Activated CD8-positive, alpha-beta memory T cell treated with anti-CD3 and anti-CD28 coated beads for 24 hours (primary cell): Measurements from ENCODE around the gene ELK4.

Source experiments
- DNase-seq: peaks from one replicate; pipeline ENCODE4 v3.0.0-alpha.2; 2020

The ELK4 gene

DNA sequence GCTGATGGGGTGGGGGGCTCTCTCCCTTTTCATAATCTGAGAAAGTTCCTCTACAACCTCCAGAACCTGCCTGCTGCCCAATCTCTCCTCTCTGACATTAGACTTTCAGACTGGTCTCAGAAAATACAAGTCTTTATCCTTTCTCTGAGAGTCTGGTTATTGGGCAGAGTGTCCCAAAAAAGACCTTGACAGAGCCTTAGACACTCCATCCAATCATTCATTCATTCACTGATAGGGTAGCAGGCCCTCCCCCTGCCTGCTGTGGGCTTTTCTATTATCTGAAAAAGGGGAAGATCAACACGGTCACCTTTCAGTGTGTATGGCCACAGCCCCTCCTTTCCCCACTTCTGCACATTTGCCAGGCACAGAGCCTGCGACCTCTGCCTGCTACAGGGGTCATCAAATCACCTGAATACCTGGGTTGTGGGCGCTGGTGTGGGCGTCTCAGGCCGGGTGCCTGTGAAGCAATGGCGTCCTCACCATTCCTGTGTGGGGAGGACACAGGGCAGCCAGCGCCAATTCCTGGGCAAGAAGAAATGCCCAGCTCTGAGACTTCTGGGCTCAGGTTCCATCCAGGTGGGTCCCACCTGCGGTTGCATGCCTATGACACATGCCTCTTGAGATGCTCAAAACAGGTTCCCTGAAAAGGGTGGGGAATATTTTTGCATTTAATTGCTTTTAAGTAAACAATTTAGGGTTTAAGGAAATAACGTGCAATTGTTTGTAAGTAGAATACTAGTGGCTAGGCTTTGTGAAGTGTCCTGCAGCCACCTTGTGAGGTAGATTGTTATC is 52.8 kb downstream of the ELK4 start:
- peak; percentile 30 for DNase-seq

DNA sequence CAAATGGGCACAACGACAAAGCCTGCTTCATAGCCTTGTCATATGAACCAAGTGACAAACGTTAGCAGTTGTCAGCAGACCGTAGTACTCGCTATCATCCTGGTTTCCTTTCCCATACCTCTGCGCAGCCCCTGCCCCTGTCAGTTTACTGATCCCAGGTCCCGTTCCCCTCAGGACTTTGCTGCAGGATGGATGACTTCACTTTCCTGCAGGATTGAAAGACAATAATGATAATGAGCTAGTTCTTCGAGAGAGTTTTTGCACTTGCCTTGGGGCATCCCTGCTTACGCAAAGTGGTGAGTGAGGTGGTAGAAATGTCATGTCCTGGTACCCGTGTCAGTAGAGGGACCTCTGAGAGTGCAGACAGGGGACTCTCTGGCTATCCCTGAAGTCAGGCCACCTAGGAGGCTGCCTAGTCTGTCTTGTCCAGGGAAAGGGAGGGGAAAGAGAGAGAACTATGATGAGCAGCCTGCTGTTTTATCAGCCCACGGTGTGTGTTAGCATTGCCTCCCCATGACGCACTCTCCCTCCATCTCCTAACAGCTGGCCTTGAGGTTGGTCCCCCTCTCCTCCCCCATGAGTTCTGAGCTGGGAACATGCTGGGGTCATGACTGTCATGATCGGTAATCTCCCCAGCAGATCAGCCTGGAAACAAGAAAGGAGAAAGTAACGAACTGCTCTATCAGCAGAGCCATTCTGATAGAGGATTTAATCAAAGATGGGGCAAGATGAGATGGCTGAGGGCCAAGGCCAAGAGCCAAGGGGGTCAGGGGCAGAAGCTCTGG is 53.7 kb downstream of the ELK4 start:
- DNase-seq: peak; percentile 37

DNA sequence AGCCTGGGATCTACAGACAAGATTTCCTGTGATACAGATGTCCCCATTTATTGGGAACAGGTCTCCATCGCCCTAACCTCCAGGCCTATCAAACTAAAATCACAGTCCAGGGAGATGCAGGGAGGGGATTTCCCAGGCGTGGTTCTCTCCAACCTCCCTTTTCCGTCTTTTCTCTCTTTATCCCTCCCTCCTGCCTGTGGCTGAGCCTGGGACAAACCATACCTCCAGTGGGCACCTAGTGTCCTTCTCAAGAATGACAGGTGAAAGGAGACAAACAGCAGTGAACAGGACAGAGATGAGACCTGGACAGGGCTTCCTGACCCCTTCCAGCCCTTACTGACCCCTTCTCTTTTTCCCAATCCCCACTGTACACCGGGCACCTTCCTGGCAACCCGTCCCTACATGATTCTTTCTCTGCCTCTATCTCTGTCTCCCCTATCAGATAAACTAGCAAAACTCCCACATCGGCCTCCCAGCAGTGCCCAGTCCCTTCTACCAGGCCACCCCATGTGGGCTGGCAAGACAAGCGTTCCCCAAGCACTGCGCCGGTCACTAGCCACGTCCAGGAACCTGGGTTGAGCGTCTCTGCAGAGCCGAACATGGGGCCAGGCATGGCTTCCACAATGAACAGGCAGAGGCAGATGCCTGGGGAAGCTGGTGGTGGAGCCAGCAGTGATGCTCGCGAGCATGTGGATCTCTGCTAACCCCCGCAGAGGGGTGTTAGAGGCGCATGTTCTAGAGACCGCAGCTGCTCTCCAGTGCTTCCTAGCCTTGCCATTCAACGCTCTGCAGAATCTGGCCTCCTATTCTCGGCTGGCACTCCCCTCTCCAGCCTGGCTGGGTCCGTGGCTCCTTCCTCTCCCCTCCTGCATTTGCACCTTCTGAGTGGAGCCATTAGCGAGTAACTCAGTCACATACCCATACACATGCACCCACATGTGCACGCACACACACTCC is 54.7 kb downstream of the ELK4 start:
- DNase-seq: peak; percentile 40

DNA sequence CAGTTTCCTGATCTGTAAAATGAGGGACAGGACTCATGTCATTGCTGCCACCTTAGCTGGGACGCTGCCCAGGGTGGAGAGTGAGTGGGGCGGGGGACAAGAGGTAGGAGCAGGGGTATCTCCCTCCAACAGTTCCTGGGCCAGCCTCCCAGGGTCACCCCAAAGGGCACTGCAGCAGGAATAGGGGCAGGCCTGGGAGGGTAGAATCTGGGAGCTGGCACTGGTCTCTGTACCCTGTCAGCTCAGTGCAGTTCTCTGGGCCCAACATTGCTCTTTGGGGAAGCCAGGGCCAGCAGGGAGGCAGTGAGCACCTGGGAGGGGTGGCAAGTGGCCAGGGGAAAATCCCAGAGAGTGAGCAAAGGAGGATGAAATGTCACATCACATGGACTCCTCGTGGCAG is 55.8 kb downstream of the ELK4 start:
- peak; percentile 48 for DNase-seq

DNA sequence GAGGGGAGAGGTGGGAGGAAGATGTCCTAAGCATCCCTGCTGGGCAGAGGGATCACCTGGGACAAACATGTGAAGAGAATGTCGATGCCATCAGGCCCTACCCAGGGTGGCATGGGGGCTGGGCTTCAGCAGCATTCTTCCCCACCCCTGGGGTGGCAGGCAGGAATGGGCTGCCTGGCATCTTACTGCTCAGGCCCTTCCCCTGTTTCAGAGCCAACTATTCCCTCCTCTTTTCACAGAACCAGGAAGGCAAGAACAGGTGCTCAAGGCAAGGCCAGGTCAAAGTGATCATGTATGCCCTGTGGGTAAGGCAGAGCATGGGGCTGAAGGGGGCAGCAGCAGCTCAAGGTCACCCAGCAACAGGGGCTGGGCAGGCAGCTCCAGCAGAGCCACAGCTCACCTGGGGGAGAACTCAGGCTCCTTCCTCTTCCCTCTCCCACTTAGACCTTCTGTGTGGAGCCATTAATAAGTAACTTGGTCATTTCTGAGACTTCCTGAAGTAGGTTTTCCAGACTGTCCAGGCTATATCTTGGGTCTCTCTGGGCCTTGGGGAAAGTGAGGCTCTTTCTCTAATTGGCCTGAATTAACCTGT is 56.4 kb downstream of the ELK4 start:
- peak; percentile 35 for DNase-seq

DNA sequence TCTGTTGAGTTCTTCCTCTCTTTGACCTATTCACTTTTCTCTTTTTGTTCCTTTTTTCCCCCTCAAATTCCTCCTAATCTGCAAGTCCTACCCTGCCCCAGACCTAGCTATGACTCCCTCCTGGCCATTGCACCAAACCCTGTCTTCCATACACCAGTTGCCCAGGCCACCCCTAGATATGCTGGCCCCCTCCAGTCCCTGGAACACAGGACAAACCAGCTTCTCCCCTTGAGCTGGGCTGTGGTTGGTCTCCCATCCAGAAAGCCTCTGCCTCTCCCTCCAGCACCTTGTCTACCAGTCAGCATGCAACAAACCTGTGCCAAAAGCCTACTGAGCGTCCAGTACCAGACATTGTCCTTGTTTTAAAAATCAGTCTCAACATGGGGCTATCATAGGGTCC is 59.4 kb downstream of the ELK4 start:
- peak; percentile 33 for DNase-seq

DNA sequence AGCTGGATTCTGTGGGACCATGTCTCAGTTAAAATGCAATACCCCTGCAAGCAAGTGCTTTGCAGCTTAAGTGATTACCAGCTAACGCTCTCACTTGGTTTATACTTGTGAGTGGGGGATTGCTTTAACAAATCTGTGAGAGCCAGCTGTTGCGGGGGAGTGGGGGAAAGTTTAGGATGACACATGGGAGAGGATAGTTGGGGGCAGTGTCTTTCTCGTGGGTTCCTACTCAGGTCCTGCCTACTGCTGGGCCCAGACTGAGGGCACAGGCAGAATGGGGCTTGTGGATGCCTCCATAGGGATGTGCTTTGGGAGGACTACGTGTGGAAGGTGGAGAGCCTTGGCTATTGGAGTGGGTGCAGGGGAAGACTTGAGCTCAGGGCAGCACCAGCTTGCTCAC is 60.1 kb downstream of the ELK4 start:
- DNase-seq: peak; percentile 33

DNA sequence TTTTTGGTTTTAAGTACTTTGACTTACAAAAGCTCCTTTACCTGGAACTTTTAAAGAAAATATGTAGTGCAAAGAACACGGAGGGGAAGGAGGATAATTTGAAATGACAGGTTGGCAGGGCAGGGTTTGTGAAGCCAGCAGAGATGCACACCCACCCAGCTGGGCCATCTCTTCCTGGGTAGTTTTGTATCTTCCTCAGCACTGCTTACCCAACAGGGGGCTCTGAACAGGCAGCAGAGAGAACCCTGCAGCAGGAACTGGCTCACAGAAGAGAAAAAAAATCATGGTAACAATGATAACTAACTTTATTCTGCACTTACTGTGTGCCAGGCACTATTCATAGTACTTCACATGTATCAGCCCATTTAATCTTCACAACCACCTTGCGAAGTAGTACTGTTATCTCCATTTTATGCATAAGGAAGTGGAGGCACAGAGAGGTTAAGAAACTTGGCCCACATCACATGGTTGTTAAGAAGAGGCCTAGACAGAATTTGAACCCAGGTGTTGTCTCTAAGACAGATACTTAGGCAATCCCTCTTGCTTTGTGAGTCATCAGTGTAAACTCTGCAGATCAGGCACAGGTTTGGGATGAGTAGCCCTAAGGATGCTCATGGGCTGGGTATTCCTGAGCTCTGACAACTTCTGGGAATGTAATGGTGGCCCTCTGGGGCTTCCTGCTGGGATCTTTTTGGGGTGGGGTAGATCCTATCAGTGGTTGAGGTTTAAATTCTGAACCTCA is 60.8 kb downstream of the ELK4 start:
- DNase-seq: peak; percentile 32

DNA sequence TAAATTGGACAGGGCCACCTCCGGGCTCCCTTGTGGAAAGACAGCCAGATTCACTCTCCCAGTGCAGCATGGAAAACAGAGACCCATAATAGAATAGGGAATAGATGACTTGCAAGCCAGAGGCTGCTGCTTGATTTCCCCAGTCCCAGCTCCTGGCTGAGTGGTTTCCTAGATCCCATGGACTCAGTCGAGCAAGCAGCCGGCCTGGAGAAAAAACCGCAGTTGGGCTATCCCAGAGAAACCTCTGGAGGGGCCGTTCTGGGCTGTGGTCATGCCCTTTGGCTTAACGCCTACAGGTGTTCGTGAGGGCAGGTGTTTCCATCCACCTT is 61.7 kb downstream of the ELK4 start:
- no peak for DNase-seq

DNA sequence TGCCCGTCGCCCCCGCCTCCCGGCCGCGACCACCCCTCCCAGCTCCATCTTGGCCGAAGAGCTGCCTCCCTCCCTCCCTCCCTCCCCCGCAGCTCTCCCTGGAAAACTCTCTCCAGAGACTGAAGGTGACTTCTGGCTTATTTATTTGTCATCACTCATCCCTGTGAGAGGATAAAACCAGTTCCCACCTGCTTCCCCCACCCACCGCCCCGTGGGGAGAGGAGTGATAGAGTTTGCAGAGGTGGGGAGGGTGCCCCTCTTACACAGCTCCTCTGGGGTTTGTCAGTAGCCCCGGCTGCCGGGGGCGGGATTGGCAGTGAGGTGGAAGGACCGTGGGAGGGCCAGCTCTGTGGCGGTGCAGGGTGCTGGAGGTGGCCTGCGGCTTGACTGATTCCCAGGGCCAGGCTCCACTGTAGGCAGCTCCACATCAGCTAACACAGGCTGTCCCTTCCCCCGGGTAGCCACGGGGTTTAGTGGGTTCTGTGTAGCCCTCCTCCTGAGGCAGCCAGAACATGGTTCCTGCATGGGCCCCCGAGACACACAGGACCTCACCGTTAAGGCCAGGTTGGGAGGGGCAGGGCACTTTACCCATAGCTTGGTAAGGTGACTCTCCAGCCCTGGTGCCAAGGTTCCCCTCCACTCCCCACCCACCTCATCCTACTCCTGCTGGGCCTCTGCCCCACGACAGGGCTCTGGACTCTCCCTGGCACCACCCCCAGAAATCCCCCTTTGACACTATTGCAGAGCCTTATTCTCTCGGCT is 62.2 kb downstream of the ELK4 start:
- peak; percentile 56 for DNase-seq

DNA sequence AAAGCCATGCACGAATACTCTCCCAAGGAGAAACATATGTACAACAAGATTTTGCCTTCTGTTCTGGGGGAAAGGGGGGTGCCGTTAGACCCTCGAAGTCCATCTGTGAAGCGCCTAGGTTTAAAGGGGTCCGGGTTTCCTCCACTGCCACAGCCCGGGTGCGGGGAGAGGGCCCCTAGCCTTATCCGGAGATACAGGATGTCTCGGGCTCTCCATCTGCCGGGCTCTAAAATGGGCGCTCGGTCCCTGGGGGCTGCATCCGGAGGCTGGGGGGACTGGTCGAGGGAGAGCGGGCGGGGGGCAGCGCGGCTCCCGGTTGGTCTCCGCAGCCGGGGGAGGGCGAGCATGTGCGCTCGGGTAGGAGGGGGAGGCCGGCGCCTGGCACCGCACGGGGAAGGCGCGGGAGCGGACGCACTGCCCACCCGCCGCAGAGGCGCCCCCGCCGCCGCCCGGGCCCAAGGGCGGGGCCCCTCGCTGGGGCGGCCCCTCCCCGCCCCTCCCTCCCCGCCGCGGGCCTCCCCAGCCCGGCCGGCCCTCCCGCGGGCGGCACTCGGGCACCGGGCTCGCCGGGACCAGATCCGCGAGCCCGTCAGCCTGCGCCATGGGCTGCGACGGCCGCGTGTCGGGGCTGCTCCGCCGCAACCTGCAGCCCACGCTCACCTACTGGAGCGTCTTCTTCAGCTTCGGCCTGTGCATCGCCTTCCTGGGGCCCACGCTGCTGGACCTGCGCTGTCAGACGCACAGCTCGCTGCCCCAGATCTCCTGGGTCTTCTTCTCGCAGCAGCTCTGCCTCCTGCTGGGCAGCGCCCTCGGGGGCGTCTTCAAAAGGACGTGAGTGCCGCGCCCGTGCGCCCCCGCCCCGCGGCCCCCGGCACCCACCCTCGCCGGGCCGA is 63.1 kb downstream of the ELK4 start:
- DNase-seq: peak; percentile 62

DNA sequence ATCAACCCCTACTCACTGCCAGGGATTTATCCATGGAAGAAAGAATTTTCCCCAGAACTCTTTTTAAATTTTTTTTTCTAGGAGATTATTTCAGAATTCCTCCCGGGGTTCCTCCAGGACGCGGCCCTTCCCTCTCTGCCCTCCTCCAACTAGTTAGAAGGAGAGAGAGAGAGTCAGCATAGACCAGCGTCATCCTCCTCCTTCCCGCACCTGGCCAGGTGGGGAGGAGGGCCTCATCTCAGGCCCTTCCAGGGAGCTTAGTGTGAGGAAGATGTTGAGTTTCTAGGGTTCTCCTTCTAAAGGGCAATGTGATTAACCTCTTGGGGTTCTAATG is 63.7 kb downstream of the ELK4 start:
- no peak for DNase-seq

DNA sequence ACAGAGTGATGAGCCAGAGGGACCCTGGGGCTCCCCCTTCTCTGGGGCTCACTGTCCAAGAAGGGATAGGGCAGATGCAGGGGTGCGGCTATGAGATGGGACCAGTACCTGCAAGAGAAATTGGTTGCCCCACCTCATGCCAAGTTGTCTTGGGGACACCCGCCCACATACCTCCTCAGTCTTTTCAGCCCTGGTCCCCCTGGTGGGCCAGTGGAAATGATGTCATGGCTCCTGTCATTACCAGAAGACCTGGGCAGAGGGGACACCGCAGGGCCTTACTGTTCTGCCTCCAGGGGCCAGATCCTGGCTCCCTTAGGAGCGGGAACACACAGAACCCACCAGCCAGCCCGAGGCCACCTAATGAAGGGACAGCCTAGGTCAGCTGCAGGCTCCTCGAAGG is 64.1 kb downstream of the ELK4 start:
- peak; percentile 53 for DNase-seq

DNA sequence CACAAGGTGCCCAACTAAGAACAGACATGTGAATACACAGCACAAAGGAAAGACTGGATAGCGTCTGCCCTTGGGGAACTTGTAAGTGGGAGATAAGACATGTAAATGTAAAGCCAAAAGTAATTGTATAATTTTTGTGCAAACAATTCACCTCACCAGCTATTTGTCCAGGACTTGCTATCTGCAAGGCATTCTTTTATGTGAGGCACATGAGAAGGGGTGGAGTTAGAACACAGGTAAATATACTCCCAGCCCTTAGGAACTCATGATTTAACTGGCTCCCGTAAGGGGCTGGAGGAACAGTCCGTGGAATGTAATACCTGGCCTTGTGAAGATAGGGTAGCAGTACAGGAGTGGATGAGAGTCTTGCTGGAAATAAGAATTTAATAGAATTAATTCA is 66.0 kb downstream of the ELK4 start:
- no peak for DNase-seq

DNA sequence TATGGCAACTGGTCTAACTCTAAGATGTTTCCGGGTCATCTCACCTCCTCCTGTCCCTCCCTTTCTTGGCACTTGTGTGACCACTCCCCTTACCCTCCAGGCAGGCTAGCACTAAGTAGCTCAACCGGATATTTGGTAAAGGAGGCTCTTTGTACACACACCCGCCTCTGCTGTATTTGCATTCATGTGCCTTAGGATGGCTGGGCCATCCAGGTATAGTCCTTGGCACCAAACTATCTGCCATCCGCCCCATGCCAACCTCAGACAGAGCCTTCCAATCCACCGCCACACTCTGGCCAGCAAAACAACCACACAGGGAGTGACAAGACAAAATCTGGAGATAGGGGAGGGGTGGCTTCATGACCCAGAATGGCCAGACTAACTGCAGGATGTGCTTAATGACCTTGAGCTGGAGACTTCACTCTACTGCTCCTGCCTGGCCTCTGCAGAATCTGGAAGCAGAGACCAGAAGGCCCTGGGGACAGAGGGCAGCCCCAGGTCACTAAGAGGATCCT is 67.8 kb downstream of the ELK4 start:
- peak; percentile 26 for DNase-seq

DNA sequence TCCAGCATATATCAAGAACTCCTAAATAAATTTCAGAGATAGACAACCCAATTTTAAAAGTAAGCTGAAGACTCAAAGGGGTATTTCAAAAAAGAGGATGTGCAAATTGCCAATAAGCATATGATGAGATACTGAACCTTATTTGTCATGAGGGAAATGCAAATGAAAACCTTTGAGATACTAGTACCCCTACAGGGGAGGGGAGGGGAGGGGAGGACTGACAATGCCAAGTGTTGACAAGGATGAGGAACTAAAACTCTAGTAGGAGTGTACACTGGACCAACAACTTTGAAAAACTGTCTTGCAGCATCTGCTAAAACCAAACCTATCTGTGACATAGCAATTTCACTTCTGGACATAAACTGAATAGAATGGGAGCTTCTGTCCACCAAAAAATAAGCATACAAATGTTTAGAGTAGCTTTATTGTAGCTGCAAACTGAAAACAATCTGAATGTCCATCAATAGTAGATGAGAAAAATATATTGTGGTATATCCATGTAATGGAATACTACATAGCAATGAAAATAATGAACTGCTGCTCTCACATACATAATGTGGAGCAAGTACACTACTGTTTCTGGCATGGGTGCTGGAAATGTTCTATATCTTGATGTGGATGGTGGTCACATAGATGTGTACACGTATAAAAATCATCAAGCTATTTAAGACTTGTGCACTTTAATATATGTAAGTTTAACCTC is 70.2 kb downstream of the ELK4 start:
- no peak for DNase-seq
